H1 (cell line): ENCODE data around the gene DGUOK. TPM values are rescaled to one million over a fixed set of nuclear protein-coding genes. Genes with fewer than 3 reads are reported as not detected.

Experiments
- CTCF ChIA-PET: fragments of 300-600 bp; sonication (Branson Sonifier 250); formaldehyde crosslinking; loops from one replicate; lab custom pipeline; 2021; ENCODE audit not compliant: partially characterized antibody; lab: Charles Lee
- POLR2A ChIA-PET: fragments of 300-600 bp; sonication (Branson Sonifier 250); formaldehyde crosslinking; loops from one replicate; lab custom pipeline; 2021; ENCODE audit warnings: inconsistent platforms; ENCODE audit not compliant: partially characterized antibody; lab: Charles Lee
- DNase-seq, 2 experiments: peaks; one replicate each; pipeline versions ENCODE4 v3.0.0 to v3.0.0-alpha.2; 2010 to 2022; ENCODE audit warnings: low spot score in 2 of 2, low read depth in 1 of 2, mixed read lengths in 1 of 2
- FAIRE-seq: peaks from 2 replicates; lab custom pipeline; 2011; peaks lifted over from hg19 to GRCh38; lab: Jason Lieb, UNC
- H2AFZ ChIP-seq: 2 replicates; pipeline ENCODE4 v1.8.1; 2012; ENCODE audit warnings: low read length, inconsistent platforms
- H2AK5ac ChIP-seq: 2 replicates; pipeline ENCODE4 v1.6.1; 2013; ENCODE audit warnings: low read depth, low read length
- H2BK120ac ChIP-seq: replicated peaks from 2 replicates; pipeline ENCODE3; 2013; ENCODE audit warnings: low read depth, low read length, inconsistent platforms
- H2BK12ac ChIP-seq: 2 replicates; pipeline ENCODE4 v1.6.1; 2013; ENCODE audit warnings: low read depth, low read length
- H2BK15ac ChIP-seq: 2 replicates; pipeline ENCODE4 v1.6.1; 2013; ENCODE audit warnings: low read length
- H2BK20ac ChIP-seq: 2 replicates; pipeline ENCODE4 v1.6.1; 2013; ENCODE audit warnings: low read length
- H2BK5ac ChIP-seq: 2 replicates; pipeline ENCODE4 v1.6.1; 2013; ENCODE audit warnings: low read depth, low read length
- H3K14ac ChIP-seq: 2 replicates; pipeline ENCODE4 v1.6.1; 2013; ENCODE audit warnings: inconsistent platforms; ENCODE audit not compliant: insufficient read length
- H3K18ac ChIP-seq: 2 replicates; pipeline ENCODE4 v1.6.1; 2013; ENCODE audit warnings: low read length; ENCODE audit errors: extremely low read depth
- H3K23ac ChIP-seq: 2 replicates; pipeline ENCODE4 v1.6.1; 2013; ENCODE audit warnings: inconsistent platforms; ENCODE audit not compliant: insufficient read length
- H3K23me2 ChIP-seq: 2 replicates; pipeline ENCODE4 v1.6.1; 2013; ENCODE audit warnings: low read depth, low read length
- H3K27ac ChIP-seq: 2 replicates; pipeline ENCODE4 v1.6.1; 2011; ENCODE audit warnings: low read depth, low read length, inconsistent platforms
- H3K27me3 ChIP-seq, 4 experiments: replicated peaks in 1 of 4; 1 replicate in 1 of 4; 2 replicates in 3 of 4; pipeline versions ENCODE4 v1.6.1 to v1.8.1; 2011 to 2013; ENCODE audit warnings: low read length in 3 of 4, mild to moderate bottlenecking in 3 of 4, inconsistent platforms in 2 of 4, mixed read lengths in 2 of 4, moderate library complexity in 1 of 4; ENCODE audit not compliant: control insufficient read depth in 3 of 4, insufficient read depth in 3 of 4; ENCODE audit errors: extremely low read depth in 1 of 4
- H3K36me3 ChIP-seq, 4 experiments: 2 replicates each; pipeline versions ENCODE4 v1.6.1 to v1.8.1; 2011 to 2013; ENCODE audit warnings: mild to moderate bottlenecking in 4 of 4, low read length in 3 of 4, moderate library complexity in 2 of 4, control low read depth in 1 of 4, inconsistent platforms in 1 of 4; ENCODE audit not compliant: insufficient read depth in 4 of 4, control insufficient read depth in 2 of 4
- H3K4ac ChIP-seq: replicated peaks from 2 replicates; pipeline ENCODE3; 2013; ENCODE audit warnings: low read length, low read depth, mixed read lengths, inconsistent platforms; ENCODE audit not compliant: insufficient read length
- H3K4me1 ChIP-seq, 4 experiments: replicated peaks in 1 of 4; 1 replicate in 1 of 4; 2 replicates in 3 of 4; pipeline versions ENCODE4 v1.6.1 to v1.8.1; 2011 to 2013; ENCODE audit warnings: low read length in 3 of 4, inconsistent platforms in 2 of 4, mixed read lengths in 1 of 4; ENCODE audit not compliant: insufficient read depth in 4 of 4, control insufficient read depth in 3 of 4
- H3K4me2 ChIP-seq, 2 experiments: 2 replicates each; pipeline versions ENCODE4 v1.6.1 to v1.8.1; 2011 to 2013; ENCODE audit warnings: low read depth in 2 of 2, low read length in 2 of 2, control low read depth in 1 of 2, inconsistent platforms in 1 of 2, mild to moderate bottlenecking in 1 of 2; ENCODE audit not compliant: insufficient read depth in 1 of 2
- H3K4me3 ChIP-seq, 4 experiments: fragments of 200-600, 300-600 bp in 1 of 4; sonication (generic), shearing (Covaris generic), sonication (Bioruptor Twin) in 1 of 4; 2 replicates each; pipeline versions ENCODE4 v1.5.1 to v1.8.1; 2011 to 2016; ENCODE audit warnings: low read length in 4 of 4, low read depth in 3 of 4, control low read depth in 2 of 4, inconsistent platforms in 2 of 4, mild to moderate bottlenecking in 2 of 4, mixed read lengths in 1 of 4, moderate library complexity in 1 of 4; ENCODE audit not compliant: insufficient read depth in 2 of 4; ENCODE audit errors: extremely low read depth in 1 of 4
- H3K56ac ChIP-seq: replicated peaks from 2 replicates; pipeline ENCODE3; 2013; ENCODE audit warnings: low read depth, mild to moderate bottlenecking, mixed read lengths, low read length, inconsistent platforms; ENCODE audit not compliant: insufficient read length
- H3K79me1 ChIP-seq: 2 replicates; pipeline ENCODE4 v1.6.1; 2013; ENCODE audit warnings: low read depth, low read length, control low read depth
- H3K79me2 ChIP-seq, 2 experiments: 2 replicates each; pipeline versions ENCODE4 v1.6.1 to v1.8.1; 2012 to 2013; ENCODE audit warnings: low read length in 2 of 2, mild to moderate bottlenecking in 2 of 2, inconsistent platforms in 1 of 2; ENCODE audit not compliant: insufficient read depth in 2 of 2, control insufficient read depth in 1 of 2
- H3K9ac ChIP-seq, 4 experiments: replicated peaks in 1 of 4; 1 replicate in 1 of 4; 2 replicates in 3 of 4; pipeline versions ENCODE4 v1.6.1 to v1.8.1; 2011 to 2013; ENCODE audit warnings: low read depth in 3 of 4, low read length in 3 of 4, control low read depth in 2 of 4, mild to moderate bottlenecking in 2 of 4, moderate library complexity in 2 of 4, inconsistent platforms in 1 of 4; ENCODE audit errors: extremely low read depth in 1 of 4
- H3K9me3 ChIP-seq, 2 experiments: 2 replicates each; pipeline versions ENCODE4 v1.6.1 to v1.8.1; 2012 to 2013; ENCODE audit warnings: mild to moderate bottlenecking in 2 of 2, moderate library complexity in 2 of 2, control low read depth in 1 of 2, inconsistent platforms in 1 of 2, low read depth in 1 of 2, low read length in 1 of 2, mixed read lengths in 1 of 2; ENCODE audit not compliant: insufficient read depth in 2 of 2
- H4K20me1 ChIP-seq, 2 experiments: replicated peaks in 1 of 2; 2 replicates each; pipeline versions ENCODE3 to v1.8.1; 2011 to 2013; ENCODE audit warnings: inconsistent platforms in 2 of 2, low read length in 2 of 2, mild to moderate bottlenecking in 1 of 2; ENCODE audit not compliant: insufficient read depth in 2 of 2, control insufficient read depth in 1 of 2
- H4K5ac ChIP-seq: 2 replicates; pipeline ENCODE4 v1.6.1; 2013; ENCODE audit warnings: low read length, low read depth, mixed read lengths, inconsistent platforms; ENCODE audit not compliant: insufficient read length
- H4K8ac ChIP-seq: 2 replicates; pipeline ENCODE4 v1.8.0; 2013; ENCODE audit warnings: mild to moderate bottlenecking, moderate library complexity, low read length, inconsistent platforms; ENCODE audit not compliant: insufficient read depth; ENCODE audit errors: extremely low read depth
- H4K91ac ChIP-seq: replicated peaks from 2 replicates; pipeline ENCODE3; 2013; ENCODE audit warnings: low read length, mixed read lengths, inconsistent platforms; ENCODE audit not compliant: insufficient read length
- BCL11A ChIP-seq, 2 experiments: IDR thresholded peaks; one replicate each; pipeline ENCODE4 v1.6.1; 2011; ENCODE audit warnings: low read depth in 2 of 2, low read length in 2 of 2, mild to moderate bottlenecking in 2 of 2
- BRCA1 ChIP-seq: IDR thresholded peaks from 2 replicates; pipeline ENCODE4 v1.6.1; 2012; ENCODE audit warnings: low read depth, low read length, improper control_type of control experiment
- CBX5 ChIP-seq: fragments of 300-800, 300-1000 bp; sonication (generic); IDR thresholded peaks from 2 replicates; pipeline ENCODE4 v1.7.1; 2016; ENCODE audit warnings: antibody characterized with exemption, low read length, low read depth
- CBX8 ChIP-seq: fragments of 300-800, 300-1000 bp; sonication (generic); IDR thresholded peaks from 2 replicates; pipeline ENCODE4 v1.7.1; 2016; ENCODE audit warnings: low read depth, low read length, borderline replicate concordance
- CHD1 ChIP-seq: IDR thresholded peaks from 2 replicates; pipeline ENCODE4 v1.6.1; 2012; ENCODE audit warnings: low read depth, low read length, improper control_type of control experiment
- GTF2F1 ChIP-seq: IDR thresholded peaks from 2 replicates; pipeline ENCODE4 v1.6.1; 2012; ENCODE audit warnings: low read depth, low read length, improper control_type of control experiment, borderline replicate concordance
- POU5F1 ChIP-seq: IDR thresholded peaks from 2 replicates; pipeline ENCODE4 v1.6.1; 2011; ENCODE audit warnings: low read depth, mild to moderate bottlenecking, low read length, moderate library complexity
- SIX5 ChIP-seq: IDR thresholded peaks from 2 replicates; pipeline ENCODE4 v1.6.1; 2011; ENCODE audit warnings: mild to moderate bottlenecking, low read depth, low read length
- SRF ChIP-seq: IDR thresholded peaks from 2 replicates; pipeline ENCODE4 v1.6.1; 2011; ENCODE audit warnings: mild to moderate bottlenecking, low read depth, low read length, moderate library complexity
- WGBS, 2 experiments: shearing (Covaris generic) in 1 of 2; methylation state at CpG; one replicate each; pipeline versions ENCODE4 v1.1.6 to v1.1.7; 2013 to 2015; ENCODE audit warnings: low lambda C conversion rate in 2 of 2, mixed read lengths in 2 of 2, inconsistent platforms in 1 of 2, low coverage in 1 of 2, missing lambda C conversion rate in 1 of 2; ENCODE audit not compliant: insufficient replicate concordance in 2 of 2, insufficient coverage in 1 of 2, insufficient read length in 1 of 2; ENCODE audit errors: extremely low coverage in 1 of 2, missing lambda C conversion rate in 1 of 2; 5-methylcytosine and 5-hydroxymethylcytosine counted together
- polyA plus RNA-seq, 7 experiments: library from polyadenylated mRNA; depleted of rRNA in 3 of 7; stranded (reverse) in 5 of 7; unstranded in 2 of 7; fragments of >200 nt in 5 of 7; fragments of 200-250 nt in 2 of 7; gene quantifications; 1 replicate in 5 of 7; 2 replicates in 1 of 7; 4 replicates in 1 of 7; pipeline versions ENCODE4 v1.2.1 to v1.2.3, GENCODE V29; 2011 to 2013; ENCODE audit warnings: missing spikeins in 2 of 7, mixed read lengths in 2 of 7
- total RNA-seq: library from RNA; stranded (reverse); fragmentation: NEBNext Ultra II Directional; extraction: Animal tissue kit (Norgen Biotek cat#: 25700); gene quantifications from 2 replicates; pipeline ENCODE4 v1.2.1, GENCODE V29; 2021

DGUOK gene
- total and polyA plus RNA-seq, 2 of the 8 experiments (the other 6 are each of a cell fraction or from before 2014, with no cell fraction given), result 110 to 168 TPM

- Histone ChIP-seq H3K4me3 (no peak overlapping the region), H2BK12ac (no peak overlapping the region), H2BK20ac (no peak overlapping the region), H3K4me2 (no peak overlapping the region), H3K14ac (no peak overlapping the region), H3K56ac (no peak overlapping the region), H4K8ac (no peak overlapping the region), H3K9ac (no peak overlapping the region), H2BK15ac (no peak overlapping the region), H3K23ac (no peak overlapping the region), H3K36me3 (peaks cover 0 to 4% (median 0%) of the 10 kb centered on the region in 4 experiments; a peak in 2 of 8 replicates), H4K91ac (no peak overlapping the region), H4K20me1 (peaks cover 22 to 36% of the 10 kb centered on the region in 2 experiments), H3K79me2 (peaks cover 10 to 86% of the 10 kb centered on the region in 2 experiments), H3K9me3 (no peaks in the 10 kb centered on the region), H3K4ac (no peak overlapping the region), H3K23me2 (no peaks in the 10 kb centered on the region), H3K27ac (no peak overlapping the region), H2BK5ac (no peak overlapping the region), H3K18ac (no peak overlapping the region), H2BK120ac (no peak overlapping the region), H2AFZ (no peak overlapping the region), H3K27me3 (no peaks in the 10 kb centered on the region), H4K5ac (no peak overlapping the region), H3K4me1 (peaks cover 7 to 15% (median 12%) of the 10 kb centered on the region in 4 experiments; a peak in 6 of 7 replicates), H3K79me1 (peaks cover 18% of the 10 kb centered on the region), H2AK5ac (no peak overlapping the region)
- FAIRE-seq (no peak), DNase-seq (no peak)
- WGBS, 2 experiments, result 98% methylated on average over 4 of the region's 4 CpGs; no CpG with 5 or more reads in 1 of the 2 experiments
- no peak for TF ChIP-seq BRCA1
- TF ChIP-seq GTF2F1, result no peak
- no peak for TF ChIP-seq BCL11A (IDR thresholded peaks at IDR 0.05; ENCODE audit: low read depth in 2 of 2, low read length in 2 of 2)
- no peak for TF ChIP-seq SRF
- TF ChIP-seq SIX5, result no peak
- no peak for TF ChIP-seq CBX5
- no peak for TF ChIP-seq POU5F1
- TF ChIP-seq CHD1, result no peak
- TF ChIP-seq CBX8, result no peak
- POLR2A ChIA-PET, result interaction anchor here (1.1 to 1.3 kb wide), 2 partner anchors 8 to 10 kb away, joined by 3 to 5 read pairs; no protein-coding TSS in a partner anchor
- CTCF ChIA-PET, result no interaction called here
Measured at GRCh38 chr2:73992036-73992435, 65.4 kb downstream of the DGUOK start.
